ENCODE data around the gene PRKAG1. TPM values are rescaled to one million over a fixed set of nuclear protein-coding genes. Genes with fewer than 3 reads are reported as not detected.
"Not testable (repeated sequence)": the region's sequence is repeated elsewhere in the genome, so short reads cannot be mapped to it uniquely, and the experiment has no call there.

PRKAG1 gene
- total RNA-seq: 10 to 100 TPM; 34.0 to 74.4 (median 50.6) TPM
- 10 to 100 TPM; 39.4 to 49.6 TPM for polyA plus RNA-seq
- 7.3 reads per million, percentile 30 among the genes with 10 or more reads in this experiment for total RNA-seq

DNA sequence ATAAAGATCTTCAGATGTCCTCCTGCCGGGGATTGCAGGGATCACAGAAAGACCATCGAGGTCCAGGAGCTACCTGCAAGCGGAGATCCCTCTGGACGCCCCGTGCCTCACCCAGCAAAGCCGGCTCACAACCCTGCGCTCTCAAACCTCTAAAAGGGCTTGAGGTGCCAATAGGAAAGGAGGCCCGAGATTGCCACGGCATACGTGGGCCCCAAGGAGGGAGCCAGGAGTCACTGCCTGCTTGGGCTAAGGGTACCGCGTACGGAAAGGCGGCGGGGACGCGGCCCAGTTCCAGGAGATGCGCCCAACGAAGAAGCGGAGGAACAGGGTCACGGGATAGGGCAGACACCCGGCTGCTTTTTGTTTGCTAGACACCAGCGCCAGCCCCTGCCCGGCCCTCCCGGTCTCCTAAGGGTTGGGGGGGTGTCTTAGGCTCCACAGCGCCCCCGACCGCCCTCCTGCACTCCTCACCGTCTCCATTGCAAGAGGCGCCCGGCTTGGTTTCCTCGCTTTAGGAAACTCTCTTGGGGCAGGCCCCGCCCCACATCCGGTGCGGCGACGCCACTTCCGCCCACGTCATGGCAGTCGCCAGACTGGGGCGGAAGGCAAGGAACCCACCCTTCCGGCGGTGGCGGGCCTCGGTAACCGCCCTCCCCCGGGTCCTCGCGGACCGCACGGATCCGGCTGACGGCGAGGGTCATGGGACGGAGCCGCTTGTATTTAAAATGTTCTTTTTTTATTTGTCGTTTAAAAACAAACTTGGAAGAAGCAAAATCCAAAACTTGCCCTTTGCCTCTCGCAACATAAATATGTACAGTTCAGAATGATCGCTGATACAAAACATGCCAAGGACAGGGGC is at the start of gene PRKAG1:
Gene PRKAG1 (minus strand): TSS at position 516 of the 859 bp plus-strand sequence. CDS start 36 bp downstream, at position 480.
- Histone ChIP-seq H3K27me3 (ENCODE audit: control insufficient read depth in 2 of 2, insufficient read depth in 2 of 2, low read length in 2 of 2) (no peaks in the 10 kb centered on the region), H3K4me1 (ENCODE audit: control insufficient read depth in 2 of 2, insufficient read depth in 2 of 2, low read length in 2 of 2) (peaks cover 16 to 19% of the 10 kb centered on the region in 2 donors), H3K9me3 (ENCODE audit: control insufficient read depth in 2 of 3, low read length in 3 of 3) (no peaks in the 10 kb centered on the region), H3K27ac (ENCODE audit: low read depth, low read length) (peak within 1 kb of the TSS; percentile 86), H3K4me3 (ENCODE audit: low read length) (peak within 1 kb of the TSS; percentile 78), H3K36me3 (ENCODE audit: control insufficient read depth in 2 of 3, insufficient read depth in 3 of 3, low read length in 3 of 3) (peaks cover 0 to 26% (median 0%) of the 10 kb centered on the region in 3 experiments)
- ChIA-PET CTCF (interaction anchor here (0.7 kb wide), 1 partner anchor 27 kb away, joined by 3 read pairs; no protein-coding TSS in a partner anchor), POLR2A (interaction anchor here (0.6 to 1.2 kb wide), 3 partner anchors 15 to 31 kb away, joined by 3 to 5 read pairs (median 3); no protein-coding TSS in a partner anchor)
- DNase-seq (peak; percentile 93 to 98 (median 97)), ATAC-seq (peak; percentile 94)
- intact Hi-C loops (cut with micrococcal nuclease): loop anchor here (1.0 kb wide), 15 partner anchors 22 to 302 kb away; partner anchors contain the start of genes DDX23 (in 2 of the 2), KMT2D (in 2 of the 2), ARF3 (in 1 of the 2) and CACNB3 (in 1 of the 2)
- Mint-ChIP-seq H3K27me3 (no peaks in the 10 kb centered on the region), H3K9me3 (no peaks in the 10 kb centered on the region), H3K4me3 (peak within 1 kb of the TSS; percentile 79 to 98 (median 94)), H3K4me1 (peaks cover 23 to 53% (median 45%) of the 10 kb centered on the region in 7 donors), H3K36me3 (peaks cover 12 to 32% (median 22%) of the 10 kb centered on the region in 5 donors), H3K27ac (peak within 1 kb of the TSS; percentile 96 to 100 (median 99))

DNA sequence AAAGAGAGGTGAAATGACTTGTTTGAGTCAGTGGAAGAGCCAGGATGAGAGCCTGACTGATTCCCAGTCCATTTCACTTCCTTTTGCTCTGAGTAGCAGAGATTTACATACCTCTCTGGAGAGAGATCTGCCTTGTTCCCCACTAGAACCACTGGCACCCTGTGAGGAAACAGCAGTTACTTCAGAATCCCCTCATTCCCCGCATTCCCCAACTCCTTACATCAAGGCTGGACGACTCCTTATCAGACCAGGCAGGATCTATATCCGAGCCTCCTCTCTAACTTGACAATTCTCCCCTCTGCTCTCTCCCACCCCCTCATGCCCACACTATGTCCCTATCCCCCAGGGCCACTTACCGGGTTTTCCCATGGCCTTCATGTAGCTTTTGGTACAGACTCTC is 47.5 kb upstream of the PRKAG1 start:
- Histone ChIP-seq H3K4me3 (ENCODE audit: low read length) (no peak overlapping the region), H3K4me1 (ENCODE audit: control insufficient read depth in 2 of 2, insufficient read depth in 2 of 2, low read length in 2 of 2) (peaks cover 9 to 16% of the 10 kb centered on the region in 2 donors), H3K27ac (ENCODE audit: low read depth, low read length) (no peak overlapping the region), H3K27me3 (ENCODE audit: control insufficient read depth in 2 of 2, insufficient read depth in 2 of 2, low read length in 2 of 2) (no peaks in the 10 kb centered on the region), H3K9me3 (ENCODE audit: control insufficient read depth in 2 of 3, low read length in 3 of 3) (no peaks in the 10 kb centered on the region), H3K36me3 (ENCODE audit: control insufficient read depth in 2 of 3, insufficient read depth in 3 of 3, low read length in 3 of 3) (no peaks in the 10 kb centered on the region)
- Mint-ChIP-seq H3K4me1 (peaks cover 23 to 30% (median 29%) of the 10 kb centered on the region in 7 donors), H3K4me3 (no peak overlapping the region), H3K27me3 (no peaks in the 10 kb centered on the region), H3K27ac (peak overlapping the region in 1 of 9 donors; percentile 31), H3K9me3 (peaks cover 0 to 4% (median 0%) of the 10 kb centered on the region in 11 donors), H3K36me3 (peaks cover 0 to 2% (median 0%) of the 10 kb centered on the region in 5 donors)
- ChIA-PET POLR2A (interaction anchor here (0.6 to 5.4 kb wide), 3 partner anchors 11 to 65 kb away, joined by 3 to 35 read pairs (median 3); partner anchors contain the start of genes LMBR1L and TUBA1B), CTCF (interaction anchor here (0.6 to 6.6 kb wide), 6 partner anchors 16 to 62 kb away, joined by 3 to 55 read pairs (median 4); partner anchors contain the start of gene DHH)
- DNase-seq (no peak), ATAC-seq (no peak)
- intact Hi-C loops (cut with micrococcal nuclease): loop anchor here in 1 of 2 donors (5.0 to 10.0 kb wide), 2 partner anchors 199 to 349 kb away; partner anchors contain the start of genes CCNT1 and TUBA1C

DNA sequence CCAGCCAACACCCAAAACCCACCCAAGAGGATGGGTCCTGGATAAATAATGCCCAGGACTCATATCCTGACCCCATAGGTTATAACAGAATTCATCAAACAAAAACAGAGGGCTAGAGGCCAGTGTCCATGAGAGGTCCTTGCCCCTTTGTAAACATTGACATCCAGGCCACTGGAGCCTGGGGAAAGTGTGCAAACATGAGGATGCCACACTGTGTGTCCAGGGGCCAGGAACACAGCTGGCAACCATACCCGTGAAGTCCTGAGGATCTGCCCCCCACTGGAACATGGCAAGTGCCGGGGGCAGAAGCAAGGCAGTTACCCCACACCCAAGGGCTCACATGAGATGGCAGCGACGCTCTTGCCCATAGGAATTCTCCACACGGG is 46.2 kb upstream of the PRKAG1 start:
- Histone ChIP-seq H3K4me1 (ENCODE audit: control insufficient read depth in 2 of 2, insufficient read depth in 2 of 2, low read length in 2 of 2) (peaks cover 10 to 15% of the 10 kb centered on the region in 2 donors), H3K27me3 (ENCODE audit: control insufficient read depth in 2 of 2, insufficient read depth in 2 of 2, low read length in 2 of 2) (no peaks in the 10 kb centered on the region), H3K36me3 (ENCODE audit: control insufficient read depth in 2 of 3, insufficient read depth in 3 of 3, low read length in 3 of 3) (peaks cover 0 to 7% (median 0%) of the 10 kb centered on the region in 3 experiments), H3K27ac (ENCODE audit: low read depth, low read length) (no peak overlapping the region), H3K4me3 (ENCODE audit: low read length) (no peak overlapping the region), H3K9me3 (ENCODE audit: control insufficient read depth in 2 of 3, low read length in 3 of 3) (no peaks in the 10 kb centered on the region)
- intact Hi-C loops (cut with micrococcal nuclease): loop anchor here (1.0 to 10.0 kb wide), 8 partner anchors 24 to 678 kb away; partner anchors contain the start of genes CCNT1 (in 1 of the 2), TMBIM6 (in 1 of the 2), TUBA1A (in 1 of the 2) and TUBA1C (in 1 of the 2)
- Mint-ChIP-seq H3K27me3 (no peaks in the 10 kb centered on the region), H3K4me1 (peaks cover 21 to 28% (median 24%) of the 10 kb centered on the region in 7 donors), H3K9me3 (peaks cover 0 to 8% (median 0%) of the 10 kb centered on the region in 11 donors), H3K4me3 (no peak overlapping the region), H3K27ac (no peak overlapping the region), H3K36me3 (peaks cover 0 to 2% (median 0%) of the 10 kb centered on the region in 5 donors)
- DNase-seq (no peak), ATAC-seq (no peak)
- POLR2A ChIA-PET: interaction anchor here (0.7 to 5.4 kb wide), 8 partner anchors 24 to 259 kb away, joined by 3 to 35 read pairs (median 4); partner anchors contain the start of genes LMBR1L and TUBA1B
- CTCF ChIA-PET: interaction anchor here (0.8 to 6.6 kb wide), 13 partner anchors 9 to 170 kb away, joined by 3 to 55 read pairs (median 5); partner anchors contain the start of genes DHH and TUBA1B

DNA sequence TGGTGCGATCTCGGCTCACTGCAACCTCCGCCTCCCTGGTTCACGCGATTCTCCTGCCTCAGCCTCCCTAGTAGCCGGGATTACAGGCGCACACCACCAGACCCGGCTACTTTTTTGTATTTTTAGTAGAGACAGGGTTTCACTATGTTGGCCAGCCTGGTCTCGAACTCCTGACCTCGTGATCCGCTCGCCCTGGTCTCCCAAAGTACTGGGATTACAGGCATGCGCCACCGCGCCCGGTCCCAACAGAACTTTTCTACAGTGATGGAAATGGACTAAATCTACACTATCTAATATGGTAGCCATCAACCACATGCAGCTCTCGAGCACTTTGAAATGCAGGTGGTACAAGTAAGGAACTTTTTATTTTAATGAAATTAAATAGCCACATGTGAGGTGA is 43.3 kb upstream of the PRKAG1 start:
- H3K27ac Mint-ChIP-seq: peak overlapping the region in 4 of 9 donors; percentile 29 to 96 (median 34)
- POLR2A ChIA-PET: interaction anchor here (1.6 kb wide), 1 partner anchor 26 kb away, joined by 4 read pairs; no protein-coding TSS in a partner anchor
- not testable (repeated sequence) for H3K9me3 ChIP-seq (ENCODE audit: control insufficient read depth in 2 of 3, low read length in 3 of 3); H3K36me3 Mint-ChIP-seq; H3K27me3 ChIP-seq (ENCODE audit: control insufficient read depth in 2 of 2, insufficient read depth in 2 of 2, low read length in 2 of 2); DNase-seq; H3K27me3 Mint-ChIP-seq; H3K4me3 ChIP-seq (ENCODE audit: low read length); H3K27ac ChIP-seq (ENCODE audit: low read depth, low read length); H3K36me3 ChIP-seq (ENCODE audit: control insufficient read depth in 2 of 3, insufficient read depth in 3 of 3, low read length in 3 of 3); ATAC-seq; H3K9me3 Mint-ChIP-seq
- CTCF ChIA-PET: interaction anchor here (5.1 to 6.6 kb wide), 2 partner anchors 25 to 31 kb away, joined by 48 to 55 read pairs; partner anchors contain the start of gene DHH
- peaks cover 24 to 26% of the 10 kb centered on the region in 2 donors for H3K4me1 ChIP-seq (ENCODE audit: control insufficient read depth in 2 of 2, insufficient read depth in 2 of 2, low read length in 2 of 2)
- peak overlapping the region in 9 of 10 donors; percentile 23 to 97 (median 91) for H3K4me3 Mint-ChIP-seq
- intact Hi-C loops (cut with micrococcal nuclease): loop anchor here (2.0 to 10.0 kb wide), 5 partner anchors 69 to 680 kb away; partner anchors contain the start of genes TMBIM6 (in 1 of the 2), TUBA1A (in 1 of the 2), TUBA1B (in 1 of the 2) and TUBA1C (in 1 of the 2)
- H3K4me1 Mint-ChIP-seq: peaks cover 29 to 41% (median 37%) of the 10 kb centered on the region in 7 donors

DNA sequence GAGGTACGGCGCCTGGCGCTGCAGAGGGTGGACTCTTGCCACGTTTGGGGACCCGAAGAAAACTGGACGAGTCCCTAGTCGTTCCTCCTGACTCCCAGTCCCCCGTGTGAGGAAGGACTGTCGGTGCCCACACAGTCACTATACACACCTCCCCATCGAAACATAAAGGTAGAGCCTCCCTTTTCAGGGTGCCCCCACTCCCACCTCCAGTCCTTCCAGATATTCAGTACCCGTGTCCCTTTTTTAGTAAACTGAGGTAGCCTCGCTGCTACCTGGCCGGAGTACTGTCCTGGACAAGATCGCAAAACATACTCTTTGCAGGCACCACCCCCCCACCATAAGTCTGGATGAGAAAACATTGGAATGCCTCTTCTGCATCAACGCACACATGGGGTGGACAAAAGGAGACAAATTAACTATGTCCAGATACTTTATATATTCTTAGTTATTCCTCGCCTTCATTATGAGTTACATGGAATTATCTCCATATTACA is 42.6 kb upstream of the PRKAG1 start:
- intact Hi-C loops (cut with micrococcal nuclease): loop anchor here (2.0 to 10.0 kb wide), 5 partner anchors 70 to 681 kb away; partner anchors contain the start of genes TMBIM6 (in 1 of the 2), TUBA1A (in 1 of the 2), TUBA1B (in 1 of the 2) and TUBA1C (in 1 of the 2)
- peak overlapping the region; percentile 91 to 98 (median 95) for H3K4me3 Mint-ChIP-seq
- Histone ChIP-seq H3K27me3 (ENCODE audit: control insufficient read depth in 2 of 2, insufficient read depth in 2 of 2, low read length in 2 of 2) (no peaks in the 10 kb centered on the region), H3K9me3 (ENCODE audit: control insufficient read depth in 2 of 3, low read length in 3 of 3) (no peaks in the 10 kb centered on the region), H3K27ac (ENCODE audit: low read depth, low read length) (peak overlapping the region; percentile 87), H3K4me3 (ENCODE audit: low read length) (peak overlapping the region; percentile 87), H3K36me3 (ENCODE audit: control insufficient read depth in 2 of 3, insufficient read depth in 3 of 3, low read length in 3 of 3) (peaks cover 0 to 7% (median 0%) of the 10 kb centered on the region in 3 experiments), H3K4me1 (ENCODE audit: control insufficient read depth in 2 of 2, insufficient read depth in 2 of 2, low read length in 2 of 2) (peaks cover 31 to 33% of the 10 kb centered on the region in 2 donors)
- H3K27me3 Mint-ChIP-seq: no peaks in the 10 kb centered on the region
- peaks cover 0 to 2% (median 0%) of the 10 kb centered on the region in 5 donors for H3K36me3 Mint-ChIP-seq
- ATAC-seq: no peak
- CTCF ChIA-PET: no interaction called here
- DNase-seq: no peak
- peaks cover 0 to 6% (median 0%) of the 10 kb centered on the region in 11 donors for H3K9me3 Mint-ChIP-seq
- POLR2A ChIA-PET: interaction anchor here (0.6 to 3.3 kb wide), 4 partner anchors 8 to 134 kb away, joined by 3 to 12 read pairs (median 4); partner anchors contain the start of genes RHEBL1 and TUBA1B
- H3K4me1 Mint-ChIP-seq: peaks cover 37 to 48% (median 44%) of the 10 kb centered on the region in 7 donors
- peak overlapping the region; percentile 90 to 99 (median 97) for H3K27ac Mint-ChIP-seq
